PC-9 (cell line): ENCODE data around the gene MED12. TPM values are rescaled to one million over a fixed set of nuclear protein-coding genes. Genes with fewer than 3 reads are reported as not detected.

Experiments
- BruUV-seq: library from RNA; stranded (reverse); fragments of 400-500 nt; replicated peaks from 2 replicates; lab custom pipeline; 2021; lab: Mats Ljungman, UMichigan
- CTCF ChIA-PET: fragments of 300-600 bp; sonication (Branson Sonifier 250); formaldehyde crosslinking; loops from one replicate; lab custom pipeline; 2022; ENCODE audit warnings: antibody characterized with exemption; lab: Charles Lee
- POLR2A ChIA-PET: fragments of 300-600 bp; sonication (Branson Sonifier 250); formaldehyde crosslinking; loops from one replicate; lab custom pipeline; 2022; ENCODE audit warnings: antibody characterized with exemption; ENCODE audit not compliant: unreplicated experiment; lab: Charles Lee
- DNase-seq, 2 experiments: peaks; one replicate each; pipeline versions ENCODE4 v3.0.0 to v3.0.0-alpha.2; 2015 to 2022; ENCODE audit warnings: mixed read lengths in 1 of 2
- H2AFZ ChIP-seq: fragments of 200-600 bp; sonication (generic); 2 replicates; pipeline ENCODE4 v1.8.1; 2017; ENCODE audit warnings: antibody characterized with exemption
- H3F3A ChIP-seq: fragments of 200-600 bp; sonication (generic); 2 replicates; pipeline ENCODE4 v1.8.1; 2017; ENCODE audit warnings: antibody characterized with exemption, mild to moderate bottlenecking, low read depth; ENCODE audit not compliant: insufficient read depth
- H3K27ac ChIP-seq: fragments of 200-600 bp; sonication (generic); 2 replicates; pipeline ENCODE4 v1.6.1; 2016; ENCODE audit warnings: mixed run types
- H3K27me3 ChIP-seq: fragments of 200-600 bp; sonication (generic); 2 replicates; pipeline ENCODE4 v1.6.1; 2016; ENCODE audit warnings: low read depth, mixed run types; ENCODE audit not compliant: insufficient read depth
- H3K36me3 ChIP-seq: fragments of 200-600 bp; sonication (generic); 2 replicates; pipeline ENCODE4 v1.6.1; 2016; ENCODE audit warnings: low read depth, mixed run types
- H3K4me1 ChIP-seq: fragments of 200-600 bp; sonication (generic); replicated peaks from 2 replicates; pipeline ENCODE4 v1.6.1; 2016; ENCODE audit warnings: mixed run types; ENCODE audit not compliant: insufficient read depth
- H3K4me2 ChIP-seq: fragments of 200-600 bp; sonication (generic); 2 replicates; pipeline ENCODE4 v1.6.1; 2017; ENCODE audit warnings: mixed run types
- H3K4me3 ChIP-seq: fragments of 200-600 bp; sonication (generic); 2 replicates; pipeline ENCODE4 v1.6.1; 2016; ENCODE audit warnings: mixed run types
- H3K79me2 ChIP-seq: fragments of 200-600 bp; sonication (generic); 2 replicates; pipeline ENCODE4 v1.6.1; 2017; ENCODE audit warnings: low read depth, mixed run types
- H3K9me2 ChIP-seq: fragments of 200-600 bp; sonication (generic); 2 replicates; pipeline ENCODE4 v1.8.1; 2017; ENCODE audit warnings: mild to moderate bottlenecking; ENCODE audit not compliant: insufficient read depth
- H3K9me3 ChIP-seq: fragments of 200-600 bp; sonication (generic); 2 replicates; pipeline ENCODE4 v1.8.1; 2016; ENCODE audit warnings: low read depth; ENCODE audit not compliant: insufficient read depth
- H4K20me1 ChIP-seq: fragments of 200-600 bp; sonication (generic); 2 replicates; pipeline ENCODE4 v1.8.1; 2017; ENCODE audit not compliant: insufficient read depth
- CTCF ChIP-seq: fragments of 200-600 bp; sonication (generic); conservative IDR thresholded peaks from 2 replicates; pipeline ENCODE4 v1.6.1; 2017; ENCODE audit warnings: mixed run types, antibody characterized with exemption, mild to moderate bottlenecking, moderate library complexity
- EZH2 ChIP-seq: fragments of 200-600 bp; sonication (generic); IDR thresholded peaks from 2 replicates; pipeline ENCODE4 v1.8.0; 2017; ENCODE audit warnings: antibody characterized with exemption, low read depth
- intact Hi-C: fragments of 100-400 bp; cut with micrococcal nuclease; formaldehyde crosslinking; loops from one replicate; pipeline ENCODE4 v1.10.0; 2022; ENCODE audit not compliant: unreplicated experiment
- total RNA-seq: library from RNA; stranded (reverse); gene quantifications from 2 replicates; pipeline ENCODE4 v1.2.3, GENCODE V29; 2021

Gene MED12
- total RNA-seq, 1 experiment from 2014 or later, result 51.6 TPM

DNA sequence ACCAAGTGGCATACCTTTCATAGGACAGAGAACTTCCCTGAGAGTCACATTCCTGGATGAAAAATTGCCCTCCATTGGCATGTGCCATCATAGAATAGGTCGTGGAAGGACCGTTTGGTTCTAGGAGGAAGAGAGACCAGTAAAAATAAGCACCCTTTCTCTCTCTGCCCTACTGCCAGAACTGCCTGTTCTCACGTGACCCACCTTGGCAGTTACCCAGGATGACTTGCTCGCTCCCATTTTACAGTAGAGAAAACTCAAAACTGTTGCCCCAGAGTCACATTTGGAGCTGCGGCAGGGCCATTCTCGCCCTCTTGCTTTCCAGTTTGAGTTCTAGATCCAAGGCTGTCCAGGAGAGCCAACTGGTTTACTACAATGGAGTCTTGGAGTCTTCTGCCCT, 25.1 kb downstream of the MED12 start:
- no peaks in the 10 kb centered on the region for H3K4me1 ChIP-seq
- ChIA-PET CTCF (no interaction called here), POLR2A (no interaction called here)
- H3F3A ChIP-seq, result no peaks in the 10 kb centered on the region
- H3K27me3 ChIP-seq, result no peaks in the 10 kb centered on the region
- no peak overlapping the region for H3K4me3 ChIP-seq
- H3K36me3 ChIP-seq, result no peaks in the 10 kb centered on the region
- no peak overlapping the region for H3K27ac ChIP-seq
- intact Hi-C loops, result no loop called here
- H4K20me1 ChIP-seq, result no peaks in the 10 kb centered on the region
- H3K9me3 ChIP-seq, result no peaks in the 10 kb centered on the region
- H3K4me2 ChIP-seq, result no peak overlapping the region
- H3K9me2 ChIP-seq, result no peaks in the 10 kb centered on the region
- BruUV-seq, result no TSS peak
- DNase-seq, result no peak
- H2AFZ ChIP-seq, result no peak overlapping the region
- H3K79me2 ChIP-seq, result no peaks in the 10 kb centered on the region
- TF ChIP-seq EZH2 (no peak), CTCF (no peak)

GRCh38 chrX:71144651-71145050, 26.3 kb downstream of the MED12 start, which contains the start of gene NLGN3:
NLGN3 (plus strand) TSS chrX:71144841; CDS start chrX:71147750, 2,909 bp downstream.
- ChIA-PET POLR2A (no interaction called here), CTCF (no interaction called here)
- no peaks in the 10 kb centered on the region for H3K36me3 ChIP-seq
- H3K9me2 ChIP-seq, result no peaks in the 10 kb centered on the region
- no peak within 1 kb of the TSS for H3K27ac ChIP-seq
- intact Hi-C loops, result no loop called here
- H4K20me1 ChIP-seq, result no peaks in the 10 kb centered on the region
- no peaks in the 10 kb centered on the region for H3F3A ChIP-seq
- no TSS peak for BruUV-seq
- H2AFZ ChIP-seq, result no peak within 1 kb of the TSS
- H3K4me2 ChIP-seq, result no peak within 1 kb of the TSS
- no peaks in the 10 kb centered on the region for H3K4me1 ChIP-seq
- H3K4me3 ChIP-seq, result no peak within 1 kb of the TSS
- no peaks in the 10 kb centered on the region for H3K27me3 ChIP-seq
- no peaks in the 10 kb centered on the region for H3K9me3 ChIP-seq
- no peak for DNase-seq
- H3K79me2 ChIP-seq, result no peaks in the 10 kb centered on the region
- TF ChIP-seq EZH2 (no peak), CTCF (no peak)

GRCh38 chrX:71147496-71148277, 29.3 kb downstream of the MED12 start:
- no peak for TF ChIP-seq CTCF
- no peak for TF ChIP-seq EZH2
- H3K9me3 ChIP-seq, result no peaks in the 10 kb centered on the region
- H3K4me3 ChIP-seq, result no peak overlapping the region
- H3K4me2 ChIP-seq, result no peak overlapping the region
- H3K4me1 ChIP-seq, result no peaks in the 10 kb centered on the region
- intact Hi-C loops, result no loop called here
- H3K27me3 ChIP-seq, result no peaks in the 10 kb centered on the region
- POLR2A ChIA-PET, result no interaction called here
- no peaks in the 10 kb centered on the region for H3K9me2 ChIP-seq
- CTCF ChIA-PET, result no interaction called here
- no peaks in the 10 kb centered on the region for H4K20me1 ChIP-seq
- H3F3A ChIP-seq, result no peaks in the 10 kb centered on the region
- no peak overlapping the region for H2AFZ ChIP-seq
- no TSS peak for BruUV-seq
- no peaks in the 10 kb centered on the region for H3K79me2 ChIP-seq
- DNase-seq, result no peak
- no peak overlapping the region for H3K27ac ChIP-seq
- H3K36me3 ChIP-seq, result no peaks in the 10 kb centered on the region
